Measurements from ENCODE around the gene LY9.

Gene LY9

GRCh38 chr1:160795951-160796383, at the start of gene LY9:
LY9 (plus strand) TSS chr1:160796174; CDS start chr1:160796188, 14 bp downstream.
- no peak for DNase-seq (ENCODE audit: low read depth)

GRCh38 chr1:160746836-160747500, 49.0 kb upstream of the LY9 start:
- DNase-seq (ENCODE audit: low read depth): no peak

- no peak for DNase-seq (ENCODE audit: low read depth)
Observed at GRCh38 chr1:160747717-160748116, 48.3 kb upstream of the LY9 start.

GRCh38 chr1:160748181-160748877, 47.6 kb upstream of the LY9 start:
- no peak for DNase-seq (ENCODE audit: low read depth)

- no peak for DNase-seq (ENCODE audit: low read depth)
Observed at GRCh38 chr1:160748878-160749269, 47.1 kb upstream of the LY9 start.

GRCh38 chr1:160750608-160751007, 45.4 kb upstream of the LY9 start:
- no peak for DNase-seq (ENCODE audit: low read depth)

- DNase-seq (ENCODE audit: low read depth): no peak
Observed at GRCh38 chr1:160752406-160752805, 43.6 kb upstream of the LY9 start.

- DNase-seq (ENCODE audit: low read depth): no peak
Observed at GRCh38 chr1:160752924-160753323, 43.0 kb upstream of the LY9 start.

GRCh38 chr1:160753594-160753993, 42.4 kb upstream of the LY9 start:
- DNase-seq (ENCODE audit: low read depth): no peak

GRCh38 chr1:160755461-160755860, 40.5 kb upstream of the LY9 start:
- DNase-seq (ENCODE audit: low read depth): no peak

GRCh38 chr1:160755911-160756848, 39.8 kb upstream of the LY9 start:
- DNase-seq (ENCODE audit: low read depth): no peak

GRCh38 chr1:160756849-160757201, 39.1 kb upstream of the LY9 start:
- no peak for DNase-seq (ENCODE audit: low read depth)

GRCh38 chr1:160758521-160758920, 37.5 kb upstream of the LY9 start:
- no peak for DNase-seq (ENCODE audit: low read depth)

- no peak for DNase-seq (ENCODE audit: low read depth)
Observed at GRCh38 chr1:160759740-160760139, 36.2 kb upstream of the LY9 start.

GRCh38 chr1:160761046-160761445, 34.9 kb upstream of the LY9 start:
- no peak for DNase-seq (ENCODE audit: low read depth)

GRCh38 chr1:160761886-160762285, 34.1 kb upstream of the LY9 start:
- no peak for DNase-seq (ENCODE audit: low read depth)

GRCh38 chr1:160763993-160764392, 32.0 kb upstream of the LY9 start:
- no peak for DNase-seq (ENCODE audit: low read depth)

GRCh38 chr1:160767395-160768294, 28.3 kb upstream of the LY9 start:
- DNase-seq (ENCODE audit: low read depth): no peak

- no peak for DNase-seq (ENCODE audit: low read depth)
Observed at GRCh38 chr1:160768295-160768657, 27.7 kb upstream of the LY9 start.

- DNase-seq (ENCODE audit: low read depth): no peak
Observed at GRCh38 chr1:160772331-160772730, 23.6 kb upstream of the LY9 start.

- no peak for DNase-seq (ENCODE audit: low read depth)
Observed at GRCh38 chr1:160773093-160773492, 22.9 kb upstream of the LY9 start.
